SW 1271 (cell line): ENCODE measurements around the gene ACOT7.

ENCODE experiments used
- DNase-seq, 2 experiments: peaks; one replicate each; lab custom pipeline; 2025; lab: John Stamatoyannopoulos, UW

The ACOT7 gene

GRCh38 chr1:6424000-6424565 is 30.5 kb upstream of the ACOT7 start:
- DNase-seq, result no peak

DNA sequence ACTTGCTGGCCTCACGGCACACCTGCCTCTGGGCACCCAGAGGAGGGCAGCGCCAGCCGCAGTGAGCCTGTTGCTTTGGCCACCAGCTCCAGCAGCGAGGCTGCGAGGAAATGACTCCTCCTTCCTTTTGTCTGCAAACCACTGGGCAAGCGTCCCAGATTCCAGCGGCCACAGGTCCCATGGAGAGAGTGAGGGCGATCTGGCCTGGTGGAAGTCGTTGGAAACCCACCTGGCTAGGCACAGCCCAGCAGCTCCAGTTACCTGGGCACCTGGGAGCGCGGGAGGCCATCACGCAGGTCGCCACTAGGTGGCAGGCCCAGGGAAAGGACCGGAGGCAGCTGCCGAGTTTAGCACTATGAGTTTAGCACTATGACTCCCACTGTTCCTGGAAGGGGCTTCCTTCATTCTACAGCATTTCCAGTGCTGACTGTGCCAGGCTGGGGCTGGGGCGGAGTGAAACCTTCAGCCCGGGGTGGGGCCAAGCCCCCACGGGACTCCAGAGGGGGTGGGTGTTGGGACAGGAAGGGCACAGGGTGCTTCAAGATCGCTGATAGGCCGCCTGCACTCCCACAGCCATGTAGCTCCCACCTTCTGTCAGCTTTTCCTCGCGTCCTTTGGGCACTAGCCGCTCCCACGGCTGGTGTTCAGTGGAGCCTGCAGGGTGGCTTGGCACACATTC is 29.9 kb upstream of the ACOT7 start:
- no peak for DNase-seq

- DNase-seq, result no peak
Observed at GRCh38 chr1:6421266-6421665, 27.7 kb upstream of the ACOT7 start.

GRCh38 chr1:6420454-6421042 is 27.0 kb upstream of the ACOT7 start:
- no peak for DNase-seq

GRCh38 chr1:6419804-6420453 is 26.4 kb upstream of the ACOT7 start, which contains the start of gene HES2:
Gene HES2 (minus strand): TSS chr1:6419919. CDS start chr1:6419820, 99 bp downstream.
- DNase-seq, result no peak

DNA sequence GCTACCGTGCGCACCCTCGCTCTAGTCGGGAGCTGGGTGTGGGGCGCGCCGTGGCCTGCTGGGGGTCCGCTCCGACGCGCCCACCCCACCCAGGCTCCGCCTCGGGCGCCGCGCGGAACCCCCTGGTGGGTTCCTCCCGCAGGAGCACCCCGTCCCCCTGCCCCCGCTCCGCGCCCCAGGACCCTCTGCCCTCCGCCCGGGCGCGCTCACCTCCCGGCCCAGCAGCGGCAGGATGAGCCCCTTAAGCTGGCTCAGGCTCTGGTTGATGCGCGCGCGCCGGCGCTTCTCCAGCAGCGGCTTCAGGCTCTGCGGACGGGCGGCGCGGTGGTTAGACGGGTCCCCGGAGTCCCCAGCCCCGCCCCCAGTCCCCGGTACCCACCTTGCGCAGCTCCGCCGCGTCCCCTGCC is 25.8 kb upstream of the ACOT7 start:
- DNase-seq, result no peak

DNA sequence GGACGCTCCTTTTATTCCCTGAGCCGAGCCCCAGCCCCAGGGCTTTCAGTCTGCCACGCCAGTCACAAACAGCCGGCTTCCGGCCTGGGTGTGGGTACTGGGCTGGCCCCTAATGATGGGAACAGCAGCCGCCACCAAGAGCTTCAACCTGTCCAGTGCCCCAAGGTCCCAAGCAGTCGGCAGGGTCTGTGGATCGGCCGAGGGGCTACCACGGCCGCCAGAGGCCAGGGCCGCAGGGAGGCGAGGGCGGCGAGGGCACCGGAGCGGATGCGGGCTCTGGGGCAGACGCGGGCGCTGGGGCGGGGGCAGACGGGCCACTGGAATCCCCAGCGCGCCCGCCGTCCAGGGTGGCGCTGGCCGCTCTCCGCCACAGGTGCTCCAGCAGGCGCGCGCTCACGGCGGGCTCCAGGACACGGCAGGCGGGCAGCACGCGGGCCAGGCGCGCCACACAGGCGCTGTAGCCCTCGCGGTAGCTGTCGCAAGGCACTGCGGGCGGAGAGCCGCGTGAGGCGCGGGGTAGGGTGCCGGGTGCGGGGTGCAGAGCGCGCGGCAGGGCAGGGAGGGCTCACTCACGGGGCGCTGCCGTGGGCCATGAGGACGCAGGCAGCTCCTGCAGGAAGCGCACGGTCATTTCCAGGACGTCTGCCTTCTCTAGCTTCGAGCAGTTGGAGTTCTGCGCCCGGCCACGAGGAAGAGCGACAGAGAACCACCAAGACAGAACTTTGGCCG is 25.3 kb upstream of the ACOT7 start:
- DNase-seq, result no peak

- no peak for DNase-seq
Observed at GRCh38 chr1:6417961-6418667, 24.5 kb upstream of the ACOT7 start.

DNA sequence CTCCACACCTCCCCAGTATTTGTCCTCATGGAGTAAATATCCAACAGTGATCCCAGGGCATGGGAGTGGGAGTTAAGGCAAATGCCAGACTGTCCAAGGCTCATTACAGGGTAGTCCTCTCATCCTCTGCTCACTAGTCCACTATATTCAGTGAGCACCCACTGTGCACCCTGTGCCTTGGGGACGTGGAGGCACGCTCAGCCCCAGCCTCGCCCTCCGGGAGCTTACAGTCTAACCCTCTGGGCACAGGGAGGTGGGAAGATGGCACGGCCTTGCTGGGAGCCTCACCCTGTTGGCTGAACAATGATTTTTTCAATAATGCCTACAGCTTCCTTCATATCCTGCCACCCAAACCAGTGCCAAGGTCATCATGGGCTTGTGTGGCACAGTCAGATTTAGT is 23.3 kb upstream of the ACOT7 start:
- DNase-seq, result no peak

DNA sequence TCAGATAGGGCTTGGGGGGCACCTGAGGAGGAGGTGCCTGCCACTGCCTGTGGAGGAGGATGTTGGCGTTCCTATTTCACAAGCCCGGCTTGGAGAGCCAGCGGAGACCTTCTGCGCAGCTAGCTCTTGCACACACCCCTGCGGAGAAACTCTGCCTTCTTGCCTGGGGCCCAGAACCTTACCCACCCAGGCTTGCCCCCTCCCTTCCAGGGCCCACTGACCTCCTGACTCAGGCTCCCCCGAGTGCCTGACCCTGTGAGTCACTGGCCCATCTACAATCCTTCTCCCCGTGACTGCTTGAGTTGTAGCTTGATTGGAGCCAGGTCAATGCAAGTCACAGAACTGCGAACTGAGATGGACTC is 22.7 kb upstream of the ACOT7 start:
- DNase-seq, result no peak

- no peak for DNase-seq
Observed at GRCh38 chr1:6414881-6415626, 21.5 kb upstream of the ACOT7 start.

DNA sequence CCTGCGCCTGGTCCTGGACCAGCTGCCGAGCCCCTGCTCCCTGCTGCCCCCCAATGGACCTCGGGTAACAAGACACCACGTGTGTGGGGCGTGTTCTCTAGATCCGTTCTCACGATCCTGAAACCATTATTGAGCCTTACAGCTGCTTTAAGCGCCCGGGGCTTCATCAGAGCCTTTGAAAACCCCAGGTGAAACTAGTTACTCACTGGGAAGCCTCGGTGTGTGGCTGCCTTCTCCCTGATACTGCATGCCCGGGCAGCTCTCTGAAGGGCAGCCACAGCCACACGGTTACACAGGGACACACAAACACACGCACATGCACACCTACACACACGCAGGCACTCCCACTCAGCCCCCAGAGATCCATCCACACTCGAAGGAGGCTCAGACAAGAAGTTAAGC is 20.9 kb upstream of the ACOT7 start:
- DNase-seq, result no peak

DNA sequence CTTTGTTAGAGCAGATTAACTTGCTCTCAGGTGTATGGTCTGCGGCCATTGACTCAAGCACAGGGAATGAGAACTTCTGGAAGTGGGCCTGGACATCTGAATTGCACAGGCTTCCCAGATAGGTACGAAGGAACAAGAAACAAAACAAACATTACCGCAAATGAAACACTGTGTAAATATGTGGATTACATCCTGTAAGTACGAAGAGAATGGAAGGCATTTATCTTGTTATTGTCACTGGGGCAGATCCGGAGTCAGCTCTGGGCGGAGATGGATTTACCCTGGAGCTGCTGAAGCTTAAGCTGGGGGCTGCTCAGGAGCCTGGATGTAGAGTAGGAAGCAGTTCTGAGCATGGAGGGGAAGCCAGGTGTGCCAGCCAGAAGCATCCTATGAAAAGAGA is 19.3 kb upstream of the ACOT7 start:
- no peak for DNase-seq

- DNase-seq, result no peak
Observed at GRCh38 chr1:6410248-6410893, 16.8 kb upstream of the ACOT7 start.

DNA sequence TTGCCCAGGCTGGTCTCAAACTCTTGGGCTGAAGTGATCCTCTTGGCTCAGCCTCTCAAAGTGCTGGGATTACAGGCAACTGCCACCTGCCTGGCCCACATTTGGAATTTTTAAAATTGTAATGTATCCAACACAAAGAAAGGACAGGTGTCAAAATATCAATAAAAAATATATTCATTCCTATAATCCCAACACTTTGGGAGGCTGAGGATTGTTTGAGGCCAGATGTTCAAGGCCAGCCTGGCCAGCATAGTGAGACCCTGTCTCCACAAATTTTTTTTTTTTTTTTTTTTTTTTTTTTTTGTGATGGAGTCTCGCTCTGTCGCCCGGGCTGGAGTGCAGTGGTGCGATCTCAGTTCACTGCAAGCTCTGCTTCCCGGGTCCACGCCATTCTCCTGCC is 16.2 kb upstream of the ACOT7 start:
- no peak for DNase-seq

DNA sequence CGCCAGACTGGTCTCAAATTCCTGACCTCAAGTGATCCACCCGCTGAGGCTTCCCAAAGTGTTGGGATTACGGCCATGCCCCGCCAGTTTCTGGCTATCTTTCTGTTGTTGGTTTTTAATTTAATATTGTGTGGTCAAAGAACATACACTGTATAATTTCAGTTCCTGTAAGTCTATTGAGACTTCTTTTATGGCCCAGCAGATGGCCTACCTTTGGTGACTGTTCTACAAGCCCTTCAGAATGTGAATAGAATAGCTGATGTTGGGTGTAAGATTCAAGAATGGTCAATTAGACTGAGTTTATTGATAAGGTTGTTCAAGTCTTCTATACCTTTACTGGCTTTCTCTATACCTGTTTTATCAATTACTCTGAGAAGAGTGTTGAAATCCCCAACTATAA is 15.5 kb upstream of the ACOT7 start:
- peak in 1 of 2 experiments; percentile 16 for DNase-seq

DNA sequence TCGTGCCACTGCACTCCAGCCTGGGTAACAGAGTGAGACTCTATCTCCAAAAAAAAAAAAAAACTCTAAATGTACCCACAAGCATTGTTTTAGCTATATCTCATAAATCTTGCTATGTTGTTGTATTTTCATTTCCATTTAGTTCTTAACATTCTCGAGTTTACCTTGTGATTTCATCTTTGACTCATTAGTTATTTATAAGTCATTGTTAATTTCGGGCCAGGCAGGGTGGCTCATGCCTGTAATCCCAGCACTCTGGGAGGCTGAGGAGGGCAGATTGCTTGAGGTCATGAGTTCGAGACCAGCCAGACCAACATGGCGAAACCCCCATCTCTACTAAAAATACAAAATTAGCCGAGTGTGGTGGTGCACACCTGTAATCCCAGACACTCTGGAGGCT is 14.5 kb upstream of the ACOT7 start:
- DNase-seq, result no peak

GRCh38 chr1:6401673-6402072 is 8.1 kb upstream of the ACOT7 start:
- DNase-seq, result no peak

DNA sequence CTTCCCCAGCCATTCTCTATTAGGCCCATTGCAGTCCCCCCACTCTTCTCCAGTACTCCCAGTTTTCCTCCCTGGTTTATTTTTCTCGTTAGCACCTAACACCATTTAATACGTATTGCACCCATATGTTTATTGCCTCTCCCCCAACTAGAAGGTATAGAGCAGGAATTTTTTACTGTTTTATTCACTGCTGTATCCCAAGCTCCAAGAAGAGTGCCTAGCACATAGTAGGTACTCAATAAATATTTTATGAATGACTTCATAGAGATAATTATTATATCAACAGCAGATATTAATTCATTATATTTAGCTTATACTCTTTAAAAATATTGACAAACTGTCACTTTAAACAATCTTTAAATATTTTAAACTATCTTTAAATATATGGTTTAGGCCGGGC is 5.7 kb upstream of the ACOT7 start:
- no peak for DNase-seq

GRCh38 chr1:6397844-6398441 is 4.4 kb upstream of the ACOT7 start:
- no peak for DNase-seq
